Measurements from ENCODE around the gene RANBP1.

RANBP1 gene

DNA sequence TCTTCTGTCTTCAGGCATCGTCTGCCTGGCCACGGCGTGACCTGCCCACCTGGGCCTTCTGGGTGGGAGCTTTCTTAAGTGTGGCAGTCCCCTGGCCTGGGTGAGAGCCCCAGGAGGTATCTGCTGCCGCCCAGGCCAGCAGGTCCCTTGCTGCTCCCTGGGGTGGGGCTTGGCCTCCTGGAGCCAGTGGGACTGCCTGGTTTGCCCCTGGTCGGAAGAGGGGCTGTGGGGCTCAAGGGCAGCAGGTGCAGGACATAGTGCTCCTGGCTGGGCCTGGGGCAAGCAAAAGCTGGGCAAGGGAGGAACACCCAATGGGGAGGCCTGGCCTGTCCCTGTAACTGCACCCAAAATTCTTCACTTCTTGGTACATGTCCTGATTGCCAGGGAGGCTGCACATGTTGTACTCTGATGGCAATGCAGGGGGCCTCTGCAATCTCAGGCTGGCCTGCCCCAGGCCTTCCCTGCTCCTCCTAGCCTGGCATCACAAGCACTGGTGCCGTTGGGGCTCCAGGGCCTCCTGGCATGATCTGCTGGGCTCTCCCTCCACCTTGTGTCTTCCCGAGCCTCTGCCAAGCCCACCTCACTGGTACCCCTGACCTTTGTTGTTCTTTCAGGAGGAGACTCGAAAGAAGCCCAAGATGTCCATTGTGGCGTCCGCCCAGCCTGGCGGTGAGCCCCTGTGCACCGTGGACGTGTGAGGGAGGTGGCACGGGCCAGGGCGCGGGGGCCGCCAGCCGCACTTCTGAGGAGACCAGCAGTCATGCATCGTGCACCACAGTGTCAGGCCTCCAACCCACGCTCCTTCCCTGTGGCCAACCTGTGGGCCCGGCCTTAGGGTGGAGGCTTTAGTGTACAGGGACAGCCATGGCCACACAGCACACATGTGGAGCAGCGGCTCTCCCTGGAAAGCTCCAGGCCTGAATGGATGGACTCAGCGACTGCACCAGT lies 6.2 kb upstream of the RANBP1 start:
- no peak for DNase-seq

DNA sequence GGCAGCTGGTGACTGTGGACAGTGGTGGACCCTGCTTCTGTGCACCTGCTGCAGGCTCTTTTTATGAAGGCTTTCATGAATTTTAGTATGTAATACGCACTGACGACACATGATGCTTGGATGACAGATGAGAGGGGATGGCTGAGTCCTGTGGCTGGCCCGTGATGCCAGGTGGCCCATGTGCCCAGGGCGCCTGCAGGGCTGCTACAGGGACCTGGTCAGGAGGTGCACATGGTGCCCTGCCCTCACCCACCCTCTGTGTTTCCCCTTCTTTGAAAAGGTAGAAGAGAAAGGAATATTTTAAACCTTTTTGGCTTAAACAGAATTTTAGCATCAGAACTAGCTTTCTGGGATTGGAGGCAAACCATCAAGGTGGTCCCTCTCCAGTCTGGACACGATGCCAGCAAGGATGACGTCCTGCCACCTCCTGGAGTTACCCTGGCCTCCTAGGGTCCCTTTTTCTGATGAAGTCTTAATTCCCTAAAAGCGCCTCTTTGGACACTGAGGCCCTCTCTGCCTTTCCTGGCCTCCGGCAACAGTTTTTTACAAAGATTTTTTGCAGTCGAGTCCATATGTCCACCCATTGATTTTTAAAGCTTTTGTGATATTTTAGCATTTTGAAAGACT lies 5.4 kb upstream of the RANBP1 start:
- DNase-seq: no peak

DNA sequence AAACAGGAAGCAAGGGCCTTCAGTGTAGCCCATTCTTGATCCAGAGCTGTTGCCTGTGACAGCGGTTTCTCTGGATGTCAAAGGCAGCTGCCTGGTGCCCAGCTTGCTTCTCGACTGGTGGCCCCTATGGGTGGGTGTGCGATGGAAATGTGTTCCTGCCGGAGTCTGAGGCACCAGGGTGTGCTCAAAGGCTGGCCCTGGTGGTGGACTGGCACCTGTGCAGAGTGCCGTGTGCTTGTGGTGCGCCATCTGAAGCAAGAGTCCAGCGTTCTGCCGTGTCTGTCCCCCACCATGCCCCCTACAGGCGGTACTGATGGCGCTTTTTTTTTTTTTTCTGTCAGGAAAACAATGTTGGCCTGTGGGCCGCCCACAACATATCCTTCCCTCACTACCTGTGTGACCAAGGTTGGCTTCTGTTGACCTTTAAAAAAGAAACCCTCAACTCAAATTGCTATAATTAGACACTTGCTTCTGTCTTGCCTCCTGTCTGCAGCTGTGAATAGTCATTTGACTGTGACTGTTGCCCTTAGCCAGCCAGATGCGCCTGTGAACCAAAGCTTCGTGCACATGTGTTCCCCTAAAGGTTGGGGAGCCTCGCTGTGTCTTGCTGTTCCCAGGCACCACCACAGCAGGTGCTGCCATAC lies 4.7 kb upstream of the RANBP1 start:
- no peak for DNase-seq

DNA sequence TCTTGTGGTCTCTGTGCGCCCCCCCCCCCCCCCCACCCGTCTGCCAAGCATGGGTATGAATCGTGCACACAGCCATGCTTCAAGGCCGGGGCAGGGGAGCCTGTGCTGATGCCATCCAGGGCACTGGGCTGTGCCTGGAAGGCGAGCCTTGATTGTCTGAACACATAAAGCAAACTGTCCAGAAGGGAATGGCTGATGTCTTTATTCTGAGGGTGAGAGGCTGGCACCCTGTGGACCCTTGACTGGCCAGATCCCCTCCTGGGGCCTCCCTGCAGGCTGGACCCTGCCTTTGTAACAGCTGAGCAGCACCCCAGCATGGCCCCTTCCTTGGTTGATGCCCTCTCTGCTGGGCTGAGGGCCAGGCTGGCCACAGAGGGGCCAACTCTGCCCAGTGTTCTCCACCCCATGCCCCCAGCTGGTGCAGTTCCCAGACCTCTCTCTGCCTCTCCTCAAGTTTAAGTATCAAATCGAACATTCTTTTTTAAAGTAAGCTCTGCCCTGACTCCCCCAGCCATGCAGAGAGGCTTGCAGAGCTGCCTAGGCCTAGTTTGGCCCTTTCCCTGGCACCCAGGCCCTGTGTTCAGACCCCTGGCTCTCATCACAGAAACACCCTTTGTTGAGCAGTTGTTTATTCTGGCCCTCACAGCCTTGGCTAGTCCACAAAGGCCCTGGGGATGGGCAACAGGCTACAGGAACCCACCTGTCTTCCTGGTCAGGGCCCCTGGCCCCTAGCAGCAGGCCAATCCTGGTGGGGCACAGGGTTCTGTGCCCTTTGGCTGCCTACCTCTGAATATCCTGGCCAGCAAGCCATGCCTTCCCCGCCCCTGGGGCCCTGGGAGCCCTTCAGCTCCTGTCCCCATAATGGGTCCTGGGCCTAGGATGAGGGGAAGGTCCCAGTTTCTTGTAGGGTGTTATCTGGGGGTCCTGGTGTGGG lies 3.9 kb upstream of the RANBP1 start:
- DNase-seq: no peak

DNA sequence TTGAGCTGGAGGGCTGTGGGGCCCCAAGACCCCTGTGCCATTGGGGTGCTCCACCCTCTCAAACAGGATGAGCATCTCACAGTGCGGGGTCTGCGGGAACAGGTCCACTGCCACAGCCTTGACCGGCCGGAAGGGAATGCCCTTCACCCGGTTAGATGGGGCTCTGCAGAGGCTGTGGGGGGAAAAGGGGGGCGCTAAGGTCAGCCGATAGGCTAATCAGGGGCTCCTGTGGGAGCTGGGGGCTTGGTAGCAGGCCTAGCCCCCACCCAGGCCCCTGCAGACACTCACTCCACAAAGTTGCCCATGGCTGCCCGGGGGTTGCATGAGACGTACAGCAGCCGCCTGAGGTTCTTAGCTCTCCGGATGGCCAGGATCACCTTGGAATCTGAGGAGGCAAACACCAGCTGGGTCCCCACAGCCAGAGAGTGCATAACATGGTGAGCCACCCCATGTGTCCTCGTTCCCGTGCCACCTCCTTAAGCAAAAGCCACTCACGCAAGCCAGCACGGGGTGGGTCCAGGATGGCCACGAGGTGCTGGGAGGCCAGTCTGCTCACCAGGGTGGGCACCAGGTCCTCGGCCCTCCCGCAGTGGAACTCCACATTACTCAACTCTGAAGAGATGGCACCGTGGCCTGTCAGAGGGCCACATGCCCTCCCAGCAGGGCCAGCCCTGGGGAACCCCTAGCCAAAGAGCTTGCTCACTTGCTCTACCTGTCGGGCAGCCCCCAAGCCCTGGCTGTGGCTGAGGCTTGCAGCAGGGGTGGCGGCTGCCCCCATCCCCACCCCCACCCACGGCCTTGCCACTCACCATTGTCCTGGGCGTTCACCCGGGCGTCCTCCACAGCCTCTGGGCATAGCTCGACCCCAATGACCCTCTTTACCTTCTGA lies 3.0 kb upstream of the RANBP1 start:
- no peak for DNase-seq

DNA sequence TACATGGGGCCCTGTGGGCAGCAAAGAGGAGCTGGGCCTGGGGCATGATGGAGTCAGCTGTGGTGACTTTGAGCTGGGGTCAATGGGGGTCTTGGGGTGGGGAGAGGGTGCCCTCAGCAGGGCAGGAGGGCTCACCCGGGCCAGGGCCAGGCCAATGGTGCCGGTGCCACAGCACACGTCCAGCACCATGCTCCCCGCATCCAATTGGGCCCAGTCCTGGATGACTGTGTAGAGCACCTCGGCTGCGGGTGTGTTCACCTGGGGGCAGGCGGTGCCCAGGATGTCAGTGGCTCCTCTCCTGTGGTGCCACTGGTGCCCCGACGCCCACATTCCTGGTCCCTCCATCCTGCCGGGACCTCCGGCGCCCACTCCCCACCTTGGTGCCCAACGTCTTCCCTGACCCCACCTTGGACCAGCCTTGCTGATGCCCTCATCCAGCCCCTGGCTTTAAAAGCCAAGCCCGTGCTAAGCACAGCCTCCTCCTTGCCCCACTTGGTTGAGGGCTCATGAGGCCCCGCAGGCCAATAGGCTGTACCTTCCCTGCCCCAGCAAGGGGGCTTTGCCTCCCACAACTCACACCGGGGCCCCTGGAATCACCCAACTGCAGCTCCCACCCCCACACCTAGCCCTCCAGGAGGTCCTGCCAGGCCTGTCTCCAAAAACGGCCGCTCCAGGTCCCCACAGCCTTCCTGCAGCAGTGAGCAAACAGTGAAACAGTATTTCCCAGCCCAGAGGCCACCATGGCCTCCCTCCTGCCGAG lies 2.2 kb upstream of the RANBP1 start:
- no peak for DNase-seq

DNA sequence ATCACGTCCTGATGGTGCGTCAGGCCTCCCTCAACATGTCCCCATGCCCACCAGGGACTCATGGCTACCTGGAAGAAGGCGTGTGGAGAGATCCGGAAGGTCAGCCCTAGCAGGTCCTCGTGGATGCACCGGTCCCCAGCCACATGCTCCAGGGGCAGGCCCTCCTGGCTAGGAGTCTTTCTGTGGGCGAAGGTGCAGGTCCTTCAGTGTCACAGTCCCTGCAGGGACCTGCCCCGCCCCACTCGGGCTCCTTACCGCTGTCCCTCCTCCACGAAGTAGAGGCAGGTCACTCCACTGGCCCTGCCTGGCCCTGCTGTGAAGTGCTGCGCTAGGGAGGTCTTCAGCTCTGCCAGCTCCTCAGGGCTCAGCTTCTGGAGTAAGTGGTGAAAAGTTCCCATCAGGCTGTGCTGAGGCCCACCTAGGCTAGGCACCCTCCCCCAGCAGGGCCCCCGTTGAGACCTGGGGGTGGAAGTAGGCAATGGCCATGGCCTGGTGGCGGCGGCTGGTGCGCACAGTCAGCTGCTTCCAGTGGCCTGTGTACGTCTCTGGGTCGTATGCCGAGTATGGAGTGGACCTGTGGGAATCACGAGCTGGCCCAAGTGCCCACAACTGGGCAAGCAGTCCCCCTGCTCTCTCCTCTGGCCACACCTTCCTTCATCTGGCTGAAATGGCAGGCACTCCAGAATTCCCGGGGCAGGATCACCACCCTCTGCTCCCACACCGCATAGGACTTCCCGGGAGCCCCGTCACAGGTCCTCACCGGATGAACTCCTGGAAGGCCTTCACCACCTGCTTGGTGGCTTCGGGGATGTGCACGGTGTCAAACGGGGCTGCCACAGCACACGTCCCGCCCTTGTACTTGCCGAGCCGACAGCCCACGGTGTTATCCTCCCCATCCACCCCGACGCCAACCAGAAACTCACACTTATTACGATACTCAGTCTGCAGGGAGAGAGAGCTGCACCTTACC lies 1.1 kb upstream of the RANBP1 start:
- no peak for DNase-seq

DNA sequence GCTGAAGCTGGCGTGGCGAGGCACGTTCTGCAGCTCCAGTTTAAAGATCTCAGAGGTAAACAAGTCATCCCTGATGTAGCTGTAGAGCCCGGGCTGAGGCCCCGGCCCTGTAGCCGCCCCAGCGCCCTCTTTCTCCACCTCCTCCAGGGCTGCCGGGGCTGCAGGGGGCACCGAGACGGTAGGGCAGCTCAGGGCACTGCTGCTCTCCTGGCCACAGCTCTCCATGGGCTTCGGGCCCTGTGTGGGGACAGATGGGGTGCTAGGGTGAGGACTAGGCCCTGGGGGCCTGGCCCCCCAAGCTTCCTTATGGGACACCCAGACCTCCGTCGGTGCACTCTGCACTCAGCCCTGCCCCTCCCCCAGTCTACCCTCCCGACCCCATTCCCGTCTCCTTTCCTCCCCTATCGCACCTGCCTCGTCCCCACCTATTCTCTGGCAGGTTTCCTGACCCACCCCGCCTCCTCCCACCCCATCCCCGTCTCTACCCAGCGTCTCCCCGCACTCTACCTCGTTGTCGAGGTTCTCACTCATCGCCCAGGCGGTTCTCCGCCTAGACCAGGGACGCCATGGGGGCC lies 559 bp downstream of the RANBP1 start:
- no peak for DNase-seq

DNA sequence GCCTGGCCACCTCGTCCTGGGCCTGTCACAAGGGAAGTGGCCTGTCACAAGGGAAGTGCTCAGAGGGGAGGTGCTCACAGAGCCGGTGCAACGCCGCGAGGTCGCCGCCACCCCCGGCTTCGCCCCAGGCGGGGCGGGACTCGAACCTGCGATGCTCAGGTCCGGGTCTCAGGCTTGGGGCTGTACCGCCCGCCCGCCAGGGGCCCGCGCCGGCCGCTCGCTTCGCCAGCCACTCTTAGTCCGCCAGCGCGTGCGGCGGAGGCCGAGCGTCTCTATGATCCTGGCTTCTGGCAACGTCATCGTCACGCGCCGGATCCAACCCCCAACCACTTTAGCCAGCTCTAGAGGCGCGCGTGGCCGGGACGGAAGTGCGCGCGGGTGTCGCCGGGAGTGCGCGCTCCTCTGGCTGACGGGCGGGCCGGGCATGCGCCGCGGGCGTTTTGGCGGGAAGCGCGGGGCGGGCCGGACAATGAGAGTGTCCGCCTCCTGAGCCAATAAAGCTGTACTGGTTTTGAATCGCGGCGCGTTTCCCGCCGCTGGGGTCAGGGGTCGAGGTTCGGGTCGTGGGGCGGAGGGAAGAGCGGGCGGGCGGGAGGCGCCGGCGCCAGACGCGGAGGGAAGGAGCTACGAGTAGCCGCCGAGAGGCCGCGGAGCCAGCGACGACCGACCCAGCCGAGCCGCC lies 1.2 kb downstream of the RANBP1 start, which contains the start of gene TRMT2A:
TRMT2A (minus strand) TSS at position 276 of the 682 bp plus-strand sequence. CDS start 320 bp downstream, outside the sequence.
- DNase-seq: peak; percentile 96

DNA sequence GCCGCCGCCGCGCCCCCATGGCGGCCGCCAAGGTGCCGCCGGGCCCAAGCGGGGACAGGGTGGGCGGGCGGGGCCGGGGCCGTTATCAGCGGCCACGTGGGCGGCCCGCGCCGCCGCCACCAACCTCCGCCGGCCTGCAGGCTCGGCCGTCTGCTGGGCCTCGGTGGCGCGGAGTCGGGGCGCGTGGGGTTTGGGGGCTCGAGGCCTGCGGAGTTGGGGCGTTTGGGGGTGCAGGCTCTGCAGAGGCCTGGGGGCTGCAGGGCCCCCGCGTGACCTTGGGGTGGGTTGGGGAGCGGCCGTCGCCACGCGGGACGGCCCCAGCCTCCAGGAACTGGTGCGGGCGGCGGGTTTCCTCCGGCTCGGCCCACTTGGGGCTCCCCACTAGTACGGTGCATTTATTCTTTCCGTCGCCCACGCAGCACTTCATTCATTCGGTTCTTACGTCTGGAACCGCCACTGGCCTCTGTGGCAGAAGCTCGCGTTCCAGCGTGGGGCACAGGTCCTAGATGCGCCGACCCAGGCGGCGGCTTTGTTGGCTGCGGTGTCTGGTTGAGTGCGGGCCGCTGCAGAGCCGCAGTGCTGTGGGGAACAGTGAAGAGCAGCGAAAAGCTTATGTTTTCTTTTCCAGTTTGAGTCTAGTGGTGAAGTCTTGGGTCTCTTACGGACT lies 1.9 kb downstream of the RANBP1 start:
- no peak for DNase-seq

DNA sequence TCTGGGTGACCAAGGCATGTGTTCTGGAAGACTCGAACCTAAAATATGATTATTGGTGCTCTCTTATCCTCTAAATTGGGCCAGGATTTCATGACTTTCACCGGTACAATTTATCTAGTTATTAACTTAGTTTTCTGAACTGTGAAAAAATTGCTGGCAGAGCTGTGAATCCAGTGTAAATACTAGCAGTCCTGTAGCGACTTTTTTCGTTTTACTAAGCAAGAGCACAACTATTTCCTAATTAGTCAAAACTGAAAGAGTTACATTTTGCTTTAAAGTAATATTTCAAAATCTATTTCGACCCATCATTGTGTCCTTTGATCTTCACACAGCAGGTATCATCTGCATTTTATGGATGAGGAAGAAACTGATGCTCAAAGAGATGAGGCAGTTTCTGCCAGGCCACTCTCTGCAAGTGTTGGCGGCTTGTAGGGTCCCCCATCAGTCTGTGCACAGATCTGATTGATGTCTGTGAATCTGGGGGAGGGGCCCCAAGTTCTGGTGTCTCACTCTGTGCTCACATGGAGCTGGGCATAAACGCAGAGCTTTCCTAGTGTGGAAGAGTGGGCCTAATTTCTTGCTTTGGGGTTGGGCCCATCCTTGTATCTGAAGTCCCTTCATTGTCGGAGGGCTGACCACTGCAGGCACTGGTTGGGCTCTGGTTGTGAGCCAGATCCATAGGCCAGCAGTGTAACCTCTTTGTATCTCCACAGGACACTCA lies 2.6 kb downstream of the RANBP1 start:
- DNase-seq: no peak

DNA sequence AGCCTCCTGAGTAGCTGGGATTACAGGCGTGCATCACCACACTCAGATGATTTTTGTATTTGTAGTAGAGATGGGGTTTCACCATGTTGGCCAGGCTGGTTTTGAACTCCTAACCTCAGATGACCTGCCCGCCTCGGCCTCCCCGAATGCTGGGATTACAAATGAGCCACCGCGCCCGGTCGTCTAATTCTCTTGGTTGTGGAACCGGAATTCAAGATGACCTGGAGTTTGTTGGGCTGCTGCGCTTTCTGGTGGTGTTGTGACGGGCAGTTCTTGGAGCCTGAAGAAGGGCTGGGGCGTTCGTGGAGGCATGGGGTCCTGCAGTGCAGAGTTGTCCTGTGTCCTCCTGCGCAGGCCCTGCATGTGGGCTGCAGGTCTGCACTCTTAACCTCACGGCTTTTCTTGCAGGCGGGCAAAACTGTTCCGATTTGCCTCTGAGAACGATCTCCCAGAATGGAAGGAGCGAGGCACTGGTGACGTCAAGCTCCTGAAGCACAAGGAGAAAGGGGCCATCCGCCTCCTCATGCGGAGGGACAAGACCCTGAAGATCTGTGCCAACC lies 6.0 kb downstream of the RANBP1 start:
- no peak for DNase-seq

DNA sequence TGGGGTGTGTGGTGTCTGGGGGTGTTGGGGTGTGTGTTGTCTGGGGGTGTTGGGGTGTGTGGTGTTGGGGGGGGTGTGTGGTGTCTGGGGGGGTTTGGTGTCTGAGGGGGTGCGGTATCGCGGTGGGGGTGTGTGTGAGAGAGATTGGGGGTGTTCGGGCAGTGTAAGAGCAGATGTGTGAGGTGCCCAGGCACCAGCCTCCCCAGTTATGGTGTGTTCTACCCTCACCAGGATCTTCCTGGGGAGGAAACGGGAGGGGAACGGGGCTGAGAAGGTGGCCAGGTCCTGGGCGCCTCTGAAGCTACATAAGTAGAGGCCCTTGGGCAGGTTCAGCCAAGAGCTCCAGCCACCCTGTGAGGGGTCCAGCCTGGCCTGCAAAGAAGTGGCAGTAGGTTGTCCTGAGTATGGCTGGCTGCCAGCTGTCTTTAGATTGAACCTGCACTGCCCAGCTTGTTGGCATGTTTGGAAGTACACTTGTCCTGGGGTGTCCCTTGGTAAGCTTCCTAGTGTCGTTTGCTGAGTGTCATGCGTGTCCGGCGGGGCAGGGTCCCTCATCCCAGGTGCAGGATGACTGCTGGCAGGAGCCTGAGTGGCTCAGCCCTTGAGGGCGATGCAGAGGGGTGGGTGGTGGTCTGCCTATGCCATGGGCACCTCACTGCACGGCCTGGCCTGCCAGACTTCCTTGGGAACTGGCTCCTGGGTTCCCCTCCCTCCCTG lies 7.6 kb downstream of the RANBP1 start:
- no peak for DNase-seq

DNA sequence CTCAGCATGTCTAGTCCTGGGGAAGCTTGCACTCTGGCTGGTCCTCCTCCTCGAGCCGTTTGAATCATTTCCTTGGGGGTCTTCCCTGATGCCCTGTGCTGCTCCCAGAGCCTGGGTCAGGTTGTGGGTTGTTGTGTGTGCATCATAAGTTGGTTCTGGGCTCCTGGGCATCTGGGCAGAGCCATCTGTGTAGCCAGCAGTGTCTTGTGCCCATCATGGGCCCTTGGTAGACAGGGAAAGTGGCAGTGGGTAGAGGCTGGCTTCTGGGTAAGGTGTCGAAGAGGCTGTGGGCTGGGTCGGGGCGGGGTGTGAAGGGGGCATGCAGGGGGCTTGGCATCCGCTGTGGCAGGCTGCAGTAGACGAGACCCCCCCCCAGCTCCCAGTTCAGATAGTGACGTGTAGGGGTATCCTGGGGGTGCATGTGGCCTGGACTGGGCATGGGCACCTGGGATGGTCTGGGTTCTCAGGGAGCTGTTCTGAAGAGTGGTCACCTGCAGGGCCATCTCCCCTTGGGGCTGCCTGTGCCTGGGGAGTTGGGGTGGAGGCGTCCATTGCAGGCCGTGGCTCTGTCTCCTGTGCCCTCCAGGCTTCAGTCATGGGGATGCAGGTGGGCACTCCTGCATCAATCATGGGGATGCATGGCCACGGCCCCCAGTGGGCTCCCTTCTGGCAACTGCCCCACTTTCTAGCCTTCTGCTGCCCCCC lies 8.3 kb downstream of the RANBP1 start:
- no peak for DNase-seq
